DMS153 treated with DMSO at 0.1 percent for 48 hours (cell line): ENCODE data around the gene PGLYRP4.

Experiments
- DNase-seq: peaks from one replicate; lab custom pipeline; 2025; ENCODE audit not compliant: unreplicated experiment; lab: John Stamatoyannopoulos, UW

PGLYRP4 gene

DNA sequence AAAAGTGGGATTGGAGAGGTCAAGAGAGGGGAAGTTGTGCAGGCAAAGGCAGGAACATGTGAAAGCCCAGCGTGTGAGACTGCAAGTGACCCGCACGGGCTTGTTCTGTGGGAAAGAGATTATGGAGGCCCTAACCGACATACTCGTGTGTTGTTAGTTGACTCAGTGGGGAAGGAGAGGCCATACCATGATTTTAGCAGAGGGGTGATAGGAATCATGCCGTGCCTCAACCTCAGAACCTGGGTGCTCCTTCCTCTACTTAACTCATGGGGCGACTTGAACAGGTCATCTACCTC, 55.2 kb downstream of the PGLYRP4 start:
- DNase-seq, result no peak

- DNase-seq, result no peak
These were observed 55.7 kb downstream of the PGLYRP4 start for GRCh38 chr1:153292740-153293479.

- no peak for DNase-seq
These were observed 56.5 kb downstream of the PGLYRP4 start for GRCh38 chr1:153292185-153292584.

DNA sequence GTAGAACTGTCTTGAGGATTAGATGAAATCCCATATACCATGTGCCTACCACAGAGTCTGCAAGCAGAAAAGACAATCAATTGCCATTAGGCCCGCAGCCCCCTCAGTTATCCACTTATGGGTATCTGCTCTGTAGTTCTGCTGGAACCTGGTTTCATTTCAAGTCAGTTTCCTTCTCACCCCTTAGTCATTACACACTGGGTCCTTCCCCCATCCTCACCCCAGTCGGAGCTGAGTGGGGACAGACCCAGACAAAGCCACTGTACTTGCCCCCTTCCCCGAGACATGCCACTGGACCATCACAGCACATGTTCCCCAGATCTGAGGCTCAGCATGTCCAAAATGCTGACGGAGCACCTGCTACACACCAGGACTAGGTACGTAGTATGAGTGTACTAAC, 57.1 kb downstream of the PGLYRP4 start:
- DNase-seq, result no peak

DNA sequence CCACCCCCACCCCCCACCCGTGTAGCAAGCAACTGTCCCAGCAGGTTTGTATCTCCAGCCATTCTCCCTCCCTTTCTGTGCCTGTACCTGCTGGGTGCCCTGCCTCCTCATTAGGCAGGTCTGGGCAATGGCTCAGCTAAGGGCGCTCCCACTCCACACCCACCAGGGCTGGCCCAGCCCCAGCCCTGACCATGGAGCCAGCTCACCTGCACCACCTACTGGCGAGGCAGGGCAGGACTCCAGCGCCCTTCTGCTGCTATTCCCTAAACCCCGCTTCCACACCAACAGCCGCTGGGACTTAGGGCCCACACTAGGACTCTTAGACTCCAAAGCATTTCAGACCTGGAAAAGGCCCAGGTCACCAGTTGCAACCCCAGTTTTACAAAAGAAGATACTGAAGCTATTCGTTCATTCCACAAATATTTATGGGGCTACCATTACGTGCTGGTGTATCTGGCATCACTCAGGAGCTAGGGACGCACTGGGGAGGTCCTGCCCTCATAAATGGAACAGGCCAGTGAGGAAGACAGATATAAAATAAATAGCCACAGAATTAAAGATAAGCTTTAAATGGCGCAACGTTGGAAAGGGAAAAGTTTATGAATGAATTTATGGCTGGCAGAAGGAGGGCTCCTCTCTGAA, 59.9 kb downstream of the PGLYRP4 start:
- no peak for DNase-seq
